GM12801 (cell line): Measurements from ENCODE around the gene ME3.

ENCODE experiments used
- TF ChIP-seq, protein P1 (sequence below): IDR thresholded peaks from one replicate; pipeline ENCODE4 v1.5.1; 2011; ENCODE audit warnings: control low read depth; ENCODE audit not compliant: insufficient read length; ENCODE audit errors: extremely low read depth

Gene ME3

DNA sequence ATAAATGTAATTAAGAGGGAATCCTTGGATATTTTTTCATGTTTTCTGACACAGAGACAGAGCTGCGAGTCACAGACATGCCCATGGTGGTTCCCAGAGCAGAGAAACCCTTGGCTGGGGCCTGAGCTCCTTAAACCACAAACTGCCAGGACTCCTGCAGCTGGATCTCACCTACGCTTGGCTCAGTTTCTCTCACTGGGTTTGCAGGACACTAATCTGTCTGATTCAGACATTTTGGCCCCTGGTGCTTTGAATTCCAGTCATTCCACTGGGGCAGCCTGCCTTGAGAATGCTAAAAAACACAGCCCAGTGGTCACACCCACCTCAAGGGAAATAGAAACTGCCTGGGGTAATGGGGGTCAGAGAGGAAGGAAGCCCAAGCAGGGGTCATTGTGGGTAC, 175.1 kb downstream of the ME3 start:
- TF ChIP-seq, protein P1, sequence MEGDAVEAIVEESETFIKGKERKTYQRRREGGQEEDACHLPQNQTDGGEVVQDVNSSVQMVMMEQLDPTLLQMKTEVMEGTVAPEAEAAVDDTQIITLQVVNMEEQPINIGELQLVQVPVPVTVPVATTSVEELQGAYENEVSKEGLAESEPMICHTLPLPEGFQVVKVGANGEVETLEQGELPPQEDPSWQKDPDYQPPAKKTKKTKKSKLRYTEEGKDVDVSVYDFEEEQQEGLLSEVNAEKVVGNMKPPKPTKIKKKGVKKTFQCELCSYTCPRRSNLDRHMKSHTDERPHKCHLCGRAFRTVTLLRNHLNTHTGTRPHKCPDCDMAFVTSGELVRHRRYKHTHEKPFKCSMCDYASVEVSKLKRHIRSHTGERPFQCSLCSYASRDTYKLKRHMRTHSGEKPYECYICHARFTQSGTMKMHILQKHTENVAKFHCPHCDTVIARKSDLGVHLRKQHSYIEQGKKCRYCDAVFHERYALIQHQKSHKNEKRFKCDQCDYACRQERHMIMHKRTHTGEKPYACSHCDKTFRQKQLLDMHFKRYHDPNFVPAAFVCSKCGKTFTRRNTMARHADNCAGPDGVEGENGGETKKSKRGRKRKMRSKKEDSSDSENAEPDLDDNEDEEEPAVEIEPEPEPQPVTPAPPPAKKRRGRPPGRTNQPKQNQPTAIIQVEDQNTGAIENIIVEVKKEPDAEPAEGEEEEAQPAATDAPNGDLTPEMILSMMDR: no peak

DNA sequence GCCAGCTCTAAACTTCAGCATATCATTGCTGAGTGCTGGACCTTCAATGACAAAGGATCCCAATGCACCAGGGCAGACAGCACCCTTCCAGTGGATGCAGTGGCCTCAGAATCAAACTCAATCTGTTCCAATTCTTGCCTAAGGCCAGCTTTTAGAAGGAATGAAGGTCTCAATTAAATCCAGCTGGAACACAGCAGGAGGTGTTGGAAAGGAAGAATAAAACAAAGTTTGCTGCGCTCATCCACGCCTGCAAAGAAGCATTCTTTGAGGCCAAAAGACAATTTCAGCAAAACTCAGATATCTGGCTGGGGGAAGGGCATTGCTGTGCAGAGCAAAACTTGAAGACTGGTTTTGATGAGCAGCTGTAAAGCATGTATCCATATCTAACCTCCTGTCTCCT, 177.1 kb downstream of the ME3 start:
- TF ChIP-seq, protein P1: no peak

DNA sequence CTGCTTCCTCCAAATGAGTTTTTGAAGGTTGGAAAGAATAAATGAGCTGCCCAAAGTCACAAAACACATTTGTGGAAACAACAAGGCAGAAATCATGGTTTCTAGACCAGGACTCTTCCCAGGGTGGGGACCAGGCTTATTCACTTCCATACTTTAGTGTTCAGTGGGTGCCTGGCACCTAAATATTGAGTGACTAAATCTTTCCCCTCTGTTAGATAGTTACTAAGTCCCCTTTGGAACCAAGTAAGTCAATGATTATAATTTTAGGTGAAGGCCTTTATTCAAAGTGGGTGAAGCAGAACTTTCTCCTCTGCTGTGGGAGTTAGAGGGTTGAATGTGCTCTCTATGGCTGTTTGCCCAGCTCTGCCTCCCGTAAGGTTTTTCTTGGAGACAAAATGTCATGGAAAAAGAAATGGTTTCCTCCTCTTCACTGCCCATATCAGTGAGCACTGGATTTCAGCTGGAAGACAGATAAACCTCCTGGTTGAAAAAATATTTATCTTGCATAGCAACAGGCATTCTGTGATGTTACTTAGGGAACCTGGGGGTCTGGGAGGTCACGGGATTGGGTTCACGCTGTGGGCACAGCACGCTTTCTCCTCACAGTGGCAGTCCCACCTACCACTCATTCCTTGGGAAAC, 179.9 kb downstream of the ME3 start:
- TF ChIP-seq, protein P1: no peak

DNA sequence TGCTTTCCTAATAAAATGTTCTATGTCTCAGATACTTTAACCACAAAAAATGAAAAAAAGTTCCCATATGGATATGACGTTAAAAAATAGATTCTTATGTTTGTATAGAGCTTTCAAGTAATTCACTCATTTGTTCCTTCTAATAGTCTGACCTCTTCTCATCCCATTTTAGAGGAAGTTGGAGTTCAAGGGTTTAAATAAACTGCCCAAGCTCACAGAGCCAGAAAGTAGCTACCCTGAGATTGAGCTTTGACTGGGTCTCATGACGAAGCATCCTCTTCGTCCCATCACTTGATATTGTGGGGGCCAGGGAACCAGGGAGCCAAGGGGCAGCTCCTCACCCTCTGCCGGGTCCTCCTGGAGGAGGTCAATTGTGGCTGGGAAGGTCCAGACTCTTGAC, 181.4 kb downstream of the ME3 start:
- TF ChIP-seq, protein P1: no peak

DNA sequence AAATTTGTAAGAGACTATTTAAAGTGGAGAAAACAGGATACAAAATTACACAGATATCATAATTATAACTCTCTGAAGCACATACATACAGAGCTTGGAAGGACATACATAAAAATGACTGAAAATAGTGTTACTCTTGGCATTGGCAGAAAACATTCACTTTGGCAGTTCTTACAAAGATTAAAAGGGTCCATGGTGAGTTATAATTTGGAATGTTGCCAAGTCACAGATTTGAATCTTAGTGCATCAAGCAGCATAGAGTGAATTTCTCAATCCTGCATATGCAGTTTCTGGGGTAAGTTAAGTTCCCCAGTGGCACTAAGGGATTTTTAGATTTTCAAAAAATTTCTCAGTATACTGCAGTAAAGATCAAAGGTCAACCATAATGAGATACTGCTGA, 181.8 kb downstream of the ME3 start:
- TF ChIP-seq, protein P1: no peak

DNA sequence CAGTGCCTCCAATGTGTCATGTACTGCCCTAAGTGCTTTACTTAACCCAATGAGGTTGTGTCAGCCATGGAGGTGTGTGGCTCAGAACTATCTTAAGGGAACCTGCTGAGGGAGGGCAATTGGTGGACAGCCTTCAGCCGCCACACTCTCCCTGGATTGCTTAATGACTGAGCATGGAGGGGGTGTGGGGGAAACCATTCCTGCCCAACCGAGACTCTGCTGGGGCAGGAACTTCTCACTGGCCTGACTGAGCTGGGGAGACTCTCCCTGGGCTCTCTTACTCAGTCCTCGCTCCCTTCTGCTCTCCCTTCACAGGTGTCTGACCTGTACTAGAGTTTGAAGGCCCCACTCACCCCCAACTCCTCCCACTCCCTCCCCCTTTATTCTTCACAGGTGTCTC, 183.0 kb downstream of the ME3 start:
- TF ChIP-seq, protein P1: no peak

DNA sequence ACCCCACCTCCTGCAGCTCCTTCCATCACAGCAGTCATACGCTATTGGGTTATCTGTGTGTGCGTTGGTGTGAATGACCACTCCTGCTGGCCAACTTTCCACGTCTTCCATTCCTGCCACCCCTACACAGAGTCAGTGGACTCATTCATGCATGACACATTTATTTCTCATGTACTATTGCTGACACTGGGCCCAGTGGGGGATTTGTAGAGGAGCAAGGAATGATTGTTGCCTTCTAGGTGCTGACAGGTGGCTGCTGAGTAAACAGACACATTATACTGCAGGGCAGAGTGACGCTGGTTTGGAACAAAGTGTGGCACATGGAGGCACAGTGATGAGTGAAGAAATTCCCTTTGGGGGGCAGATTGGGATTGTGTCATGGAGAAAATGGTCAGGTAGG, 183.9 kb downstream of the ME3 start:
- TF ChIP-seq, protein P1: no peak
